H54 (cell line): ENCODE data around the gene AQR.
"Not testable (repeated sequence)": the region's sequence is repeated elsewhere in the genome, so short reads cannot be mapped to it uniquely, and the experiment has no call there.

ENCODE experiments used
- DNase-seq: peaks from one replicate; pipeline ENCODE4 v3.0.0; 2011; ENCODE audit warnings: low spot score, mixed read lengths; ENCODE audit not compliant: insufficient read length
- FAIRE-seq: peaks from 3 replicates; lab custom pipeline; 2011; peaks lifted over from hg19 to GRCh38; lab: Jason Lieb, UNC
- POLR2A ChIP-seq: IDR thresholded peaks from 2 replicates; pipeline ENCODE4 v1.6.1; 2011; ENCODE audit warnings: low read depth, mild to moderate bottlenecking, low read length

AQR gene

DNA sequence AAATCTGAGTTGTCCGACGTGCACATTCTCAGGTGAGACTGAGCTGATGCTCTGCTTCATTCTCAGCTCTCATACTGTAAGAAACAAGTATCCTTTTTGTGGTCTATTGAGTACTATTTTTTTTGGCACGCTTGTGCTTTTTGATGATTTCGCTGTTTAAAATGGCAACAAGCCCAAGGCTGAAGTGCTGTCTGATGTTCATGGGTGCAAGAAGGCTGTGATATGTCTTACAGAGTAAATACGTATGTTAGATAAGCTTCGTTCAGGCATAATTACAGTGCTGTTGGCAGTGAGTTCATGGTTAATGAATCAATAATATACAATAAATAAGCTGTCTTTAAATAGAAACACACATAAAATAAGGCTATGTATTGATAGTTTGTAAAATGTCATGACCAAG lies 27.2 kb downstream of the AQR start:
- DNase-seq (no peak), FAIRE-seq (peak; percentile 11)
- no peak for TF ChIP-seq POLR2A

DNA sequence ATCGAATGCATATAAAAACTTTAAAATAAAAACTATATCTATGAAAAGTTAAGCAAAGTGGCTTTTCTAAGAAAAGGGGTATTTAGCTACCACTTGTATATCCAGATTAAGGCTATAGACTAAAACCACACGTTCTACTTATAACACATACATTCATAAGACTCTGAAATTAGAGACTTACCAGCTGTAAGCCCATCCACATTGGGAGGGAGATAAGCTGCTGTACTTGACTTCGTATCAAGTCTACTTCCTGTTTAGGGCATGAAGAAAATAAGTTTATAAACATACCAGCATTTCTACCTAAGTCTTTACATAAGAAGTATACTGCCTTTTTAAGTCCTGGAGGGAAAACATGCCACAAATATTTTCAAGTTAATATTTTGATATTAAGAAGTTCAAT lies 27.7 kb downstream of the AQR start:
- TF ChIP-seq POLR2A: no peak
- DNase-seq (no peak), FAIRE-seq (no peak)

DNA sequence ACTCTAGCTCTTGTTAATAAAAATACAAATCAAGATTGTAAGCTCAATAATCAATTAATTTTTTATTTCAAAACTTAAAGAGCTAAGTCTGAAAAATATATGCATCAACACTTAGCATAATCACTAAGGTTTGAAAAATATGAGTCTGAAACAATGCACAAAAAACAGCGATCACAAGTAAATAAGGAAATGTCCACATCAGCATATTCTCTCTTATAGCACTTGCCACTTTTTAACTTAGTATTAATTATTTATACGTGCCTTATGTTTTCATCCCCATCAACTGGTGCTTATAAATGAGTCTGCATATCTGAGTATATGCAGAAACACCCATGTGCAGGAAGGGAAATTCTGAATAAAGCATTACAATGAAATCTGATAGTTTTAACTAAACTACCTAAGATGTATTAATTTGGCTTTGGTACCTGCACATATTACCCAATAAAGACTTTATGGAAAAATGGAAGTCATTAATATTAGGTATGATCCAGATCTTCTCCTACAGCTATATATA lies 28.3 kb downstream of the AQR start:
- no peak for TF ChIP-seq POLR2A
- no peak for DNase-seq
- no peak for FAIRE-seq

DNA sequence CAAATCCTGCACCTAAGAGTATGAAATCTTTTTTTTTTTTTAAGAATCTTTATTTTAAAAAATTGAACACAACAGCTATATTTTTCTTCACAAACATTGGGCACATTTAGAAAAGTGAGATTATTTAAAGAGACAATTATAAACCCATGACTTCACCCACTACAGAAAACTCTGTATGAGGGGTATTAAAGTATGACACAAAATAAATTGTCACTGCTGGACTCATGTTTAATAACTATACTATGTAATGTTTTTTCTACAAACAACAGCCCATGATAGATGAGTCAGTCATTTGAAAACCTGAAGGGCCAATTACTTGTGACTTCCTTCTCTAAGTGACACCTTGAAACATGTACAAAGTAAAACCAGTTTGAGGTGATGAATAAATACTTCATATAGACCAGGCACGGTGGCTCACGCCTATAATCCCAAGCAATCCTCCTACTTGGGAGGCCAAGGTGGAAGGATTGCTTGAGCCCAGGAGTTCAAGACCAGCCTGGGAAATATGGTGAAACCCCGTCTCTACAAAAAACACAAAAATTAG lies 36.0 kb downstream of the AQR start:
- FAIRE-seq: no peak
- TF ChIP-seq POLR2A: no peak
- no peak for DNase-seq

DNA sequence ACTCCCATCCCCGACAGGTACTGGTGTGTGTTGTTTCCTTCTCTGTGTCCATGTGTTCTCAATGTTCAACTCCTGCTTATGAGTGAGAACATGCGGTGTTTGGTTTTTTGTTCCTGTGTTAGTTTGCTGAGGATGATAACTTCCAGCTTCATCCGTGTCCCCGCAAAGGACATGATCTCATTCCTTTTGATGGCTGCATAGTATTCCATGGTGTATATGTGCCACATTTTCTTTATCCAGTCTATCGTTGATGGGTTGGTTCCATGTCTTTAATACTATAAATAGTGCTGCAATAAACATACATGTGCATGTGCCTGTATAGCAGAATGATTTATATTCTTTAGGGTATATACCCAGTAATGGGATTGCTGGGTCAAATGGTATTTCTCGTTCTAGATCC lies 41.2 kb downstream of the AQR start:
- not testable (repeated sequence) for FAIRE-seq

DNA sequence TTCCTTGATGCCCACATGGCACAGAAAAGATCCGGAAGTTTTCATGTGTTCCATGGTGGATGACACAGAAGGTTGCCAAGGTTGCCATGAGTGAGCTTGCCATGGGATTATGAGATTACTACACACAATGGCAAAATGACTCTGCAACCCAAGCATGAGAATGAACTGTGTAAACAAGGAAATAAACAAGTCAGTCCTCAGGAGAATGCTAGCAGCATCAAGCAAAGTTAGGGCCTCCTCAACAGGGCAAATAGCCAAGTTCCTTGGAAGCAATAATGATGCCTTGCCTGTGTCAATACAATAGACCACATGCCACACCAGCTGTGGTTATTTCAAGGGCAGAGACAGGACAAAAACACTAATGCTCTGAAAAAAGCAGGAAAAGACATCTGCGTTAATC lies 41.8 kb downstream of the AQR start:
- DNase-seq (no peak), FAIRE-seq (no peak)
- TF ChIP-seq POLR2A: no peak

More for the DNA sequence above, 41.2 kb downstream of the AQR start:
- DNase-seq: not testable (repeated sequence)

DNA sequence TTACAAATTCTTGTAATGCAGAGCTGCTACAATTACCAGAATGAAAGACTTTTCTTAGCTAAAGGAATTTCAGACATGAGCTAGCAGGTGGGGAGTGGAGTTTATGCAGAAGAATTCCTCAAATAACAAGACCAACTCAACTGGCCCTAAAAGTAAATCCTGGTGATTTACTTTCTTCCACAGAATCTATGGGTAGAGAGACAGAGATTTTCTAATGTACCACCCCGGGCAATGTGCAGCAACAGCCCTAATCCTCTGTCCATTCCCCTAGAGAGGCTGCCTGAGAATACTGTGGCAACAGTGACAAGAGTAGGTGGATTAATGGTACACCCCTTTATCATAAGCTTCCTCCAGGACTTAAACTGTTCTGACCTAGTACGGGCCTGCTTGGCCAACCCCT lies 55.2 kb downstream of the AQR start:
- no peak for TF ChIP-seq POLR2A
- no peak for DNase-seq
- FAIRE-seq: no peak

DNA sequence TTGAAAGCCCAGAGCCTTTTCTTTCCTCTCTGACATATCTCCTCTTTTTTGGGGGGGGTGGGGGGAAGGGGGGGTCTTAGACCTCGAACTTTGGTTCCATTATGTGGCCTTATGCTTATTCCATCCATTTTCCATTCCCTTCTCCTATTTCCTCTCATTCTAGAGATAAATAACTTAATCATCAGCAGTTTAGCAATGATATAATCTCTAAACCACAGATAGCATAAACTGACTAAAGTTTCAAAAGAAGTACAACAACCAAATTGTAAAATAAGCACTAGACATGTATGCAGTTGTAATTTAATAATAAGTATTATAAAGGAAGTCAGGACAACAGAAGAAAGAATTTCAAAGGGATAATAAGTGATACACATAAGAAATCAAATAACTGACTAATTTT lies 64.5 kb downstream of the AQR start:
- DNase-seq: no peak
- FAIRE-seq: no peak
- no peak for TF ChIP-seq POLR2A

DNA sequence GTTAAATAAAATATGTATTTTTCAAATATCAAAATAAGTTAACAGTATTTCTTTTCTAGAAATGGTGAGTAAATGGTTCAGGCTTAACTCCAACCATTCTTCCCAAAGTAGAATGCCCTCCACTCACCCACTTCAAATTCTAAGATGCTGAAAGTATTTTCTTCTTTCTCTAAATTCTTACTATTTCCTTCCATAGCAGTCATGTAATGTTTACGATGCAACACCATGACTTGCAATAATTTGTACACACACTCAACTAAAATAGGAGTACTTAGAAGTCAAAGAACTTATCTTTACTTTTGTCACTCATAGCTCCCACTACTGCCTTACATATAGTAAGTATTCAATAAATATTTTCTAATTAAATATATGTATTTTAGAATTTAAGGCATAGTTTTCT lies 65.0 kb downstream of the AQR start:
- TF ChIP-seq POLR2A: no peak
- DNase-seq (no peak), FAIRE-seq (no peak)

DNA sequence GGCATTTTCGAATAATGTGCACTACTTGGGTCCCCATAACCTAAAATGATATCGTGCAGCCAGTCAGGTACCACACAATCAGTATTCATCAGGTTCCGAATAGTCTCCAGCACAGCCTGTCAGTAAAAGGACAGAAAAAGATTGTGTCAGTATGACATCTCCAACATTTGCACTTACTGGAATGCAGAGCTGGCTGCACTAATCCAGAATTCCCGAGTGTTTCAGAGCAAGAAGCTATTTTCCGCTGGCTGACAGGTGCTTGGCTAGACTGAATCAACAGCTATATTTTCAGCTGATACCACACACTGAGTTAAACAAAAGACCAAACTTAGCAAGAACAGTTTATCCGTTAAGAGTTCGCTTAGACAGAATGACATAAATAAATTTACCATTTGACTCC lies 68.8 kb downstream of the AQR start:
- FAIRE-seq (peak; percentile 11), DNase-seq (no peak)
- TF ChIP-seq POLR2A: no peak

DNA sequence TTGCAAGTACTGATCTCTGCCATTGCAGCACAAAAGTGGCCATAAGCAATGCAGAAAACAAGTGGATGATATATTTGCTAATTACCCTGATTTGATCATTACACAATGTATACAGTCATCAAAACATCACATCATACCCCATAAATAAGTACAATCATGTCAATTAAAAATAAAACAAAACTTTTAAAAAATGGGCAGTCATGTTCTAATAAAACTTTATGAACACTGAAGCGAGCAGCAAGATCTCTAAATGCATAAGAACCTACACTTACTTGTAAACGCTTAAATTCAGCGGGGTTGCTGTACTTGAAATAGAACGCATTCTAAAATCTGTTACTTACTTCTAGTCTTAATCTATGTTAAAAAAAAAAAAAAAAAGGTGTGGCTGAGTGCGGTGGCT lies 73.4 kb downstream of the AQR start:
- DNase-seq (no peak), FAIRE-seq (no peak)
- TF ChIP-seq POLR2A: no peak

DNA sequence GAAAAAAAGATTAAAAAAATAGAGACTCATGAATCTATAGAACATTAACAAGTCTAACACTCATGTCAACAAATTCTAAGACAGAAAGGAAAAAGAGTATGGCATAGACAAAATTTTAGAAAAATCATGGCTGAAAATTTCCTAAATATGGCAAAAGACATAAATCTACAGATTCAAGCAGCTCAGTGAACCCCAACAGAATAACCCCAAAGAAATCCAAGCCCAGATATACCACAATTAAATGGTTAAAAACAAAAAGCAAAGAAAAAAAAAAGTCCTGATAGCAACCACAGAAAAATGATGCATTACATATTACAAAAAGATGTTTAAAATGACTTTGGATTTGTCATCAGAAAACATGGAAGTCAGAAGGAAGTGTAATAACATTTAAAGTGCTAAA lies 75.6 kb downstream of the AQR start:
- no peak for TF ChIP-seq POLR2A
- no peak for FAIRE-seq
- DNase-seq: no peak

DNA sequence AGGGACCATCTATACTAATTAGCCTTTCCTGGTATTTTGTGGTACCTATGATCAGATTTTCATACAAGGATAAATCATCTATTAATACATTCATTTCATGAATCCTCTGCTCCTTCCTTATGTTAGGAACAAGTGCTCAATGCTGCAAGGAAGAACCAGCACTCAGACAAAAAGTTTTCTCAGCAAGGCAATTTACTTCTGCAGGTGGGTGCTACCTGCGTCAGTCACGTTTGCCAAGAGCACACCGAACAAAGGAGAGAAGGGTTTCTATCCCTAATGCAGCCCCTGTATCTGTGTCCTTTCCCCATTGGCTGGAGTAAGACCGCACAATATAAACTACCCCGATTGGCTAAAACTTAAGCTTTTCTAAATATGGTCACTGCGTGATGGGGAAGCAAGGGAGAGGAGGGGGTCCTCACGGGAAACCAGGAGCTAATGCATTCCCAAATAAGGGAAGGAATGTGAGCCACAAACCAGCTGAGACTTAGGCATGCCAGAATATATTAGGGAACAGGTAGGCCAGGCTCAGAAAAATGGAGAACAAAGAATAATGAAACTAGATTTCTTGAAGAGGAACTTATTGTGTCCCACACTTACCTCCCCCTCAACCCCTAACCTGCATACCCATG lies 76.5 kb downstream of the AQR start:
- TF ChIP-seq POLR2A: no peak
- FAIRE-seq: no peak

DNA sequence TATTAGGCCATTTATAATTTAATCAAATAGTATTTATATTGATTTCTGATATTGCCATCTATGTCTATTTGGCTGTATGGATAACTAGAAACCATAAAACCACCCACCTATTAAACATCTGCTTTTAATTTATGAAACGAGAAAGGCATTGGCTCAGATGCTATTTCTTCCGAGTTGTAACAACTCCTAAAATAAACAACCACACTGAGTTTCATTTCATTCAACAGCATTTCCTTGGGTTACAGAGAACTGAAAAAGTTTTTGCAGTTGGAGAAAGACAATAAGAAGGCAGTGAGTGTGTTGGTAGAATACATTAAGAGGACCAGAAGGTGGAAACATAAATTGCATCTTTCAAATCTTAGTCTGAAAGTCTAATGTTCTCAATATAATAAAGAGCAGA lies 79.1 kb downstream of the AQR start:
- DNase-seq: no peak
- no peak for FAIRE-seq
- no peak for TF ChIP-seq POLR2A

More for the DNA sequence above, 76.5 kb downstream of the AQR start:
- DNase-seq: no peak

DNA sequence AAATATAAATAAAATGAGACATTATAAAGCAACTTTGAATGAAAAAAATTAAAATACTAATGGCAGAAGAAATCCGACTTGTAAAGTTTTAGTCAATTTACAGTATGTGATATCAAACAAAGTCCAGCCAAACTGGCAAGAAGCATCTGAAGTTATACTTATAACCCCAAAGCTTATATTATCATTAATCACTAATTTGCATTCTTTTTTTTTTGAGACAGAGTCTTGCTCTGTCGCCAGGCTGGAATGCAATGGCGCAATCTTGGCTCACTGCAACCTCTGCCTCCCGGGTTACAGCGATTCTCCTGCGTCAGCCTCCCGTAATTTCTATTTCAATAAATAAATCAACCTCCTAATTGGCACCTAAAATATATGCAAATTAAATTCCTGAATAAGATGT lies 80.1 kb downstream of the AQR start:
- TF ChIP-seq POLR2A: no peak
- no peak for DNase-seq
- no peak for FAIRE-seq
